ENCODE data around the gene CLIP4.

The CLIP4 gene

DNA sequence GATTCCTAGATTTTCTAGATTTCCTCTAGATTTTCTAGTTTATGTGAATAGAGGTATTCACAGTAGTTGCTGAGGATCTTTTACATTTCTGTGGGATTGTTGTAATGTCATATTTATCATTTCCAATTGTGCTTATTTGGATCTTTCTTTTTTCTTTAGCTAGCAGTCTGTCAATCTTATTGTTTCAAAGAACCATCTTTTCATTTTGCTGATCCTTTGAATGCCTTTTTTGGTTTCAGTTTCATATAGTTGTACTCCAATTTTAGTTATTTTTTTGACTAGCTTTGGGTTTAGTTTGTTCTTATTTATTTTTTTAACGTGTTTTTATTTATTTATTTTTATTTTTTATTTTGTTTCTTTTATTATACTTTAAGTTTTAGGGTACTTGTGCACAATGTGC, 24.5 kb downstream of the CLIP4 start:
- Histone ChIP-seq H3K9me3 (ENCODE audit: control insufficient read depth, low read length) (peaks cover 4% of the 10 kb centered on the region), H3K4me1 (ENCODE audit: control insufficient read depth, insufficient read depth, low read length, poor library complexity, severe bottlenecking) (no peaks in the 10 kb centered on the region), H3K36me3 (ENCODE audit: control insufficient read depth, insufficient read depth, low read length) (no peaks in the 10 kb centered on the region), H3K4me3 (ENCODE audit: extremely low read depth, insufficient read depth, low read length, poor library complexity, severe bottlenecking) (no peak overlapping the region), H3K27ac (ENCODE audit: low read depth, low read length, severe bottlenecking) (no peak overlapping the region)
- no CpG with 5 or more reads among the region's 1 CpG for WGBS, 2 experiments (ENCODE audit: insufficient coverage in 2 of 2)

DNA sequence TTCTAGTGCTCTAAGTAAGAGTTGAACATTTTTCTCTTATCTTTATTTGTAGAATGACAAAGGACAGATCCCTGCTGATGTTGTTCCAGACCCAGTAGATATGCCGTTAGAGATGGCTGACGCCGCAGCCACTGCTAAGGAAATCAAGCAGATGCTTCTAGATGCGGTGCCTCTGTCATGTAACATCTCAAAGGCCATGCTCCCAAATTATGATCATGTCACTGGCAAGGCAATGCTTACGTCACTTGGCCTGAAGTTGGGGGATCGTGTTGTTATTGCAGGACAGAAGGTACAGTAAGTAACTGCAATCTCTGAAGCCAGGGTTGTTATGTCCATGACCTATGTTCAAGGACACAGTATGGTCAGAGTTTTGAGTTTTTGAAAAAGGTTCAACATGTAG, 28.4 kb downstream of the CLIP4 start:
- peaks cover 4% of the 10 kb centered on the region for H3K9me3 ChIP-seq (ENCODE audit: control insufficient read depth, low read length)
- no peaks in the 10 kb centered on the region for H3K4me1 ChIP-seq (ENCODE audit: control insufficient read depth, insufficient read depth, low read length, poor library complexity, severe bottlenecking)
- no peaks in the 10 kb centered on the region for H3K36me3 ChIP-seq (ENCODE audit: control insufficient read depth, insufficient read depth, low read length)
- no peak overlapping the region for H3K4me3 ChIP-seq (ENCODE audit: extremely low read depth, insufficient read depth, low read length, poor library complexity, severe bottlenecking)
- H3K27ac ChIP-seq (ENCODE audit: low read depth, low read length, severe bottlenecking), result no peak overlapping the region
- WGBS, 2 experiments (ENCODE audit: insufficient coverage in 2 of 2), result 87 to 90% methylated on average over 5 to 6 of the region's 6 CpGs

DNA sequence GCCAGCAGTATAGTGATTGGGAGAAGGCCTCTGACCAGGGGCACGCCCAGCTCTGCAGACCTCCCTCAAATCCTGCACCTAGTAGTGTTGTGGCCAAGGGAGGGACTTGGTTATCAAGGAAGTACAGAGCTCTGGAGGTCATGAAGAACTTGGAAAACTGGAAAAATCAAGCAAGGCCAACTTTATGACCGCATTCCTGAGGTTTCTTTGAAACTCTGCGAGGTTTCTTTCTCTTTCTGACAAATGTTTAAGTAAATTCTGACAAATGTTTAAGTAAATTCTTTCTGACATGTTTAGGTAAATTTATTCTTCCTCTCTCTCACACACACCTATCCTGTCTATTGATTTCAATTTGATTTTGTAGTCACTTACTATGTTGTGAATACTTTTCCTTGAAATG, 31.0 kb downstream of the CLIP4 start:
- no peaks in the 10 kb centered on the region for H3K9me3 ChIP-seq (ENCODE audit: control insufficient read depth, low read length)
- H3K4me1 ChIP-seq (ENCODE audit: control insufficient read depth, insufficient read depth, low read length, poor library complexity, severe bottlenecking), result no peaks in the 10 kb centered on the region
- no peak overlapping the region for H3K4me3 ChIP-seq (ENCODE audit: extremely low read depth, insufficient read depth, low read length, poor library complexity, severe bottlenecking)
- H3K36me3 ChIP-seq (ENCODE audit: control insufficient read depth, insufficient read depth, low read length), result no peaks in the 10 kb centered on the region
- 100% methylated on average over 1 of the region's 3 CpGs; no CpG with 5 or more reads in 1 of the 2 experiments for WGBS, 2 experiments (ENCODE audit: insufficient coverage in 2 of 2)
- no peak overlapping the region for H3K27ac ChIP-seq (ENCODE audit: low read depth, low read length, severe bottlenecking)

DNA sequence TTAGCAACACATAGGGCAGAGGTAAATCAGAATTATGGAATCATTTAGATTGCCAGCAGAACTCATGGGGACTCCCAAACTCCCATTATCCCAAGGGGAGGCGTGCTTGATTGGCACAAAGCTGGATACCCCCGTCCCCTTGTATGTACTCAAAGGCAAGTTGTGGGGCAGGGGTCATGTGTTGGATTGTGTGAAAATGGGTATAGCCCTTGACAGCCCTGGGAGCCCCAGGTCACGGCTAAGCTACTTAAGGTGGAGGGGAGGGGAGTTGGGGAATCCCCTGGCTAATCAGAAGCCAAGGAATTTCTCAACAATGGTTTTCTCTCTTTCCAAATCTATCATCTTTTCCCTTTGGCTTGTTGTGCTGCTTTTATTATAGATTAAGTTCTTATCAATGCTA, 32.7 kb downstream of the CLIP4 start:
- WGBS, 2 experiments (ENCODE audit: insufficient coverage in 2 of 2), result 100% methylated on average over 1 of the region's 3 CpGs; no CpG with 5 or more reads in 1 of the 2 experiments
- H3K4me3 ChIP-seq (ENCODE audit: extremely low read depth, insufficient read depth, low read length, poor library complexity, severe bottlenecking), result no peak overlapping the region
- no peaks in the 10 kb centered on the region for H3K4me1 ChIP-seq (ENCODE audit: control insufficient read depth, insufficient read depth, low read length, poor library complexity, severe bottlenecking)
- H3K27ac ChIP-seq (ENCODE audit: low read depth, low read length, severe bottlenecking), result no peak overlapping the region
- no peaks in the 10 kb centered on the region for H3K36me3 ChIP-seq (ENCODE audit: control insufficient read depth, insufficient read depth, low read length)
- H3K9me3 ChIP-seq (ENCODE audit: control insufficient read depth, low read length), result no peaks in the 10 kb centered on the region

DNA sequence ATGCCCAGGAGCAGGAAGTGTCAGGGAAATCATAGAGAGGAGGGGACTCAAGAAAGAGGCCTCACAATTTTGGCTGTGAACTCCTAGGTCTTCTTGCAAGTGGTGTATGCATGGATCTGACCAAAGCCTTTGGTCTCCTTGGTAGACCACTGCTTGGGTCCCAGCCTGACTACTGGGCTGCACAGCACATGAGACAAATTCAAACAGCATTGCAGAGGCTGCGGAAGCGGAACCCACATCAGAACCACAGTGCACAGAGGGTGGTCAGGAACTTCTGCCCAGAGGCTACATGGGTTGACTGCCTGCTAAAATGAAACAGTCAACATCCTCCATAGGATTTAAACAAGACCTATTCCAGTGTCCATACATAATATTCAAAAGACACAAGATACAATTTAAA, 39.4 kb downstream of the CLIP4 start:
- 93% methylated on average over 2 of the region's 2 CpGs; no CpG with 5 or more reads in 1 of the 2 experiments for WGBS, 2 experiments (ENCODE audit: insufficient coverage in 2 of 2)
- H3K4me3 ChIP-seq (ENCODE audit: extremely low read depth, insufficient read depth, low read length, poor library complexity, severe bottlenecking), result no peak overlapping the region

DNA sequence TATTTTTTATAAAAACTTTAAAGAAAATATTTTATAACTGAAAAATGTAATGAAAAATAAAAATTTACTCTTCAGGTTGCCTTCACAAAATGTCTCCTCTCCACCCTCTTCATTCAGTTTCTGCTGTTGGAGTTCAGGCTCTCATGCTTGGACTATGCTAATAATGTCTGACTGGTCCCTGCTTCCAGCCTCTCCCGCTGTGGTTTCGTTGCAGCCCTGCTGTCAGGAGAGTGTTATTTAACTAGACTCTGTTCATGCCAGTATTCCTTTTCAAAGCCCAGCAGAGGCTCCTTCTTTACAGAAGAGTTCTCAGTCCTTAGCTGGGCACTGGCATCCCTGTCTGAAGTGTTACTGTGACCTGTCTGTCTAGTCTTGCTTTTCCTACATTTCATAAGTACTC, 40.4 kb downstream of the CLIP4 start:
- H3K4me1 ChIP-seq (ENCODE audit: control insufficient read depth, insufficient read depth, low read length, poor library complexity, severe bottlenecking), result no peaks in the 10 kb centered on the region
- WGBS, 2 experiments (ENCODE audit: insufficient coverage in 2 of 2), result 74% methylated on average over 2 of the region's 2 CpGs; no CpG with 5 or more reads in 1 of the 2 experiments
- no peaks in the 10 kb centered on the region for H3K9me3 ChIP-seq (ENCODE audit: control insufficient read depth, low read length)
- H3K36me3 ChIP-seq (ENCODE audit: control insufficient read depth, insufficient read depth, low read length), result no peaks in the 10 kb centered on the region
- H3K4me3 ChIP-seq (ENCODE audit: extremely low read depth, insufficient read depth, low read length, poor library complexity, severe bottlenecking), result no peak overlapping the region
- no peak overlapping the region for H3K27ac ChIP-seq (ENCODE audit: low read depth, low read length, severe bottlenecking)

More for the DNA sequence above, 39.4 kb downstream of the CLIP4 start:
- Histone ChIP-seq H3K27ac (ENCODE audit: low read depth, low read length, severe bottlenecking) (no peak overlapping the region), H3K9me3 (ENCODE audit: control insufficient read depth, low read length) (no peaks in the 10 kb centered on the region), H3K4me1 (ENCODE audit: control insufficient read depth, insufficient read depth, low read length, poor library complexity, severe bottlenecking) (no peaks in the 10 kb centered on the region), H3K36me3 (ENCODE audit: control insufficient read depth, insufficient read depth, low read length) (no peaks in the 10 kb centered on the region)

DNA sequence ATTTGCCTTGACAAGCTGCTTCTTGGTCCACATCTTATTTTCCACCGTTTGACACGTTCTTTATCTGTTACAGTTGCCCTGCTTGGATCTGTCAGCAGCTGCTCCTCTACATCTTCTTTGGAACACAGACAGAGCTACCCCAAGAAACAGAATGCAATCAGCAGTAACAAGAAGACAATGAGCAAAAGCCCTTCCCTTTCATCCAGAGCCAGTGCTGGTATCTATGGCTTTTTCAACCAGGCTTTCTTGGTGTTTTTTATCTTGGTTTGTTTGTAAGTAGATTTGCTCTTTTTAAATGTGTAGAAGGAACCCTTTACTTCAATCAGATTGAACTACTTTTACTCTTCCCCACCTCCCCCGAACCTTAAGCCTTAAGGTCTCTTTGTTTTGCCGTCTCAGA, 41.9 kb downstream of the CLIP4 start:
- Histone ChIP-seq H3K27ac (ENCODE audit: low read depth, low read length, severe bottlenecking) (no peak overlapping the region), H3K36me3 (ENCODE audit: control insufficient read depth, insufficient read depth, low read length) (no peaks in the 10 kb centered on the region), H3K4me3 (ENCODE audit: extremely low read depth, insufficient read depth, low read length, poor library complexity, severe bottlenecking) (no peak overlapping the region), H3K9me3 (ENCODE audit: control insufficient read depth, low read length) (no peaks in the 10 kb centered on the region), H3K4me1 (ENCODE audit: control insufficient read depth, insufficient read depth, low read length, poor library complexity, severe bottlenecking) (no peaks in the 10 kb centered on the region)
- WGBS, 2 experiments (ENCODE audit: insufficient coverage in 2 of 2), result 59 to 85% methylated on average over 2 to 4 of the region's 4 CpGs

DNA sequence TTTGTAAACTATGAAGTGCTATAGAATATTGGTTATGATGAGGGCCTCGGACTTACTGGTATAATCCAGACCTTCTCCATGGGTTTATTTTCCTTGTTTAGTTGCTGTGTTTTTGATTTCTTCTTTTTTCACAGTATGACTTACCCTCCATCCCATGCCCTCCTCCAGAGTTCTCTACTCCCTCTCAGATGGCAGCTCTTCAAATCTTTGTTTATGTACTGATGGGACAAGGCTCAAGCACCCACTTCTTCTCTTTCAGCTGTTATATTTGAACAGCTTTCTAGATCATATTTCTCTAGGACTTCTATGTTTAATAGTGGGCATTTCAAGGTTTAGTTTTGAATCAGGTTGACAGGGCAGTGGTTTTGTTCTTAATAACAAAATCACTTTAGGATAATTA, 43.9 kb downstream of the CLIP4 start:
- WGBS, 2 experiments (ENCODE audit: insufficient coverage in 2 of 2), result 100% methylated on average over 1 of the region's 1 CpG; no CpG with 5 or more reads in 1 of the 2 experiments
- no peaks in the 10 kb centered on the region for H3K9me3 ChIP-seq (ENCODE audit: control insufficient read depth, low read length)
- no peaks in the 10 kb centered on the region for H3K36me3 ChIP-seq (ENCODE audit: control insufficient read depth, insufficient read depth, low read length)
- no peaks in the 10 kb centered on the region for H3K4me1 ChIP-seq (ENCODE audit: control insufficient read depth, insufficient read depth, low read length, poor library complexity, severe bottlenecking)
- no peak overlapping the region for H3K4me3 ChIP-seq (ENCODE audit: extremely low read depth, insufficient read depth, low read length, poor library complexity, severe bottlenecking)
- H3K27ac ChIP-seq (ENCODE audit: low read depth, low read length, severe bottlenecking), result no peak overlapping the region

DNA sequence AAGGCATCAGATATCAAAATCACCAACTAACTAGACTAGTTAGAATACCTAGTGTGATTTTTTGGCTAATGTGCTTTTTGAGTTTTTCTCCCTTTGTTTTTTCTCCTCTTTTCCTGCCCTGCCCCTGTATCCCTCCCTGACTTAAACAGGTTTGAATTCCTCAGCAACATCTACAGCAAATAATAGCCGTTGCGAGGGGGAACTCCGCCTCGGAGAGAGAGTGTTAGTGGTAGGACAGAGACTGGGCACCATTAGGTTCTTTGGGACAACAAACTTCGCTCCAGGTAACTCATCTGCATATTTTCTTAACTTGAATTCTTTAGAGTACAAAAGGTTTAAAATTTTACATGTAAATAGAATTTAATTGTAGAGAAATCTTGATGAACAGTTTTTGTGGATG, 45.0 kb downstream of the CLIP4 start:
- no peaks in the 10 kb centered on the region for H3K36me3 ChIP-seq (ENCODE audit: control insufficient read depth, insufficient read depth, low read length)
- WGBS, 2 experiments (ENCODE audit: insufficient coverage in 2 of 2), result 82% methylated on average over 2 of the region's 5 CpGs; no CpG with 5 or more reads in 1 of the 2 experiments
- H3K4me3 ChIP-seq (ENCODE audit: extremely low read depth, insufficient read depth, low read length, poor library complexity, severe bottlenecking), result no peak overlapping the region
- H3K4me1 ChIP-seq (ENCODE audit: control insufficient read depth, insufficient read depth, low read length, poor library complexity, severe bottlenecking), result no peaks in the 10 kb centered on the region
- H3K9me3 ChIP-seq (ENCODE audit: control insufficient read depth, low read length), result no peaks in the 10 kb centered on the region
- no peak overlapping the region for H3K27ac ChIP-seq (ENCODE audit: low read depth, low read length, severe bottlenecking)

DNA sequence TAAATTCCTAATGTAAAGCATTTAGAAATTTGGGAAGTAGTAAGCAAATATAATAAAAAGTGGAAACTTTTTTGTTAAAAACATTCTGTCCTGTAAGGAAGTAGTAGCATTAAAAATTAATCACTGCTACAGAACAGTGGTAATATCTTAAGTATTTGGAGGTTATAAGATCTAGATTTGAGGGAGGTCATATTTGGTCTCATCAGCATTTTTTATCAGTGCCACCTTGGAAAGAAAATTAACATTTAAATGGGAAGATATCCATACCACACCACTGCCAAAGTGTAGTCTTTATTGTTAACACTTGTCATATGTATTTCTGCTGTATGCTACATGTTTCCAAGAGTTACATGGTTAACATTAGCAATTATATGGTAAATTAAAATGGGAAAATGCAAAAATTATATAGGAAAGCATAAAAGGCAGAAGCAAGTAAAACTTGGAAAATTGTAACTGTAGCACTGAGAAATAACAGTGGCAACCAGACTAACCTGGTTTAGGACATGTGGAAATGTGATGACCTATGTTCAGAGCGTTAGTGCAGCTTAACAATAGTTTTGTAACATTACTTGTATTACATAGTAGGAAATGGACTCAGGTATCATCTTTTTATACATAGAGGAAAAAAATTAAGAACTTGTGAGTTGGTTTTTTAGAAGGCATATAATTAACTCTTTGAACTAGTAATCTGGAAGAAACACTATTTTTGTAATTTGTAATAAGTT, 47.2 kb downstream of the CLIP4 start:
- Histone ChIP-seq H3K9me3 (ENCODE audit: control insufficient read depth, low read length) (no peaks in the 10 kb centered on the region), H3K36me3 (ENCODE audit: control insufficient read depth, insufficient read depth, low read length) (no peaks in the 10 kb centered on the region)

DNA sequence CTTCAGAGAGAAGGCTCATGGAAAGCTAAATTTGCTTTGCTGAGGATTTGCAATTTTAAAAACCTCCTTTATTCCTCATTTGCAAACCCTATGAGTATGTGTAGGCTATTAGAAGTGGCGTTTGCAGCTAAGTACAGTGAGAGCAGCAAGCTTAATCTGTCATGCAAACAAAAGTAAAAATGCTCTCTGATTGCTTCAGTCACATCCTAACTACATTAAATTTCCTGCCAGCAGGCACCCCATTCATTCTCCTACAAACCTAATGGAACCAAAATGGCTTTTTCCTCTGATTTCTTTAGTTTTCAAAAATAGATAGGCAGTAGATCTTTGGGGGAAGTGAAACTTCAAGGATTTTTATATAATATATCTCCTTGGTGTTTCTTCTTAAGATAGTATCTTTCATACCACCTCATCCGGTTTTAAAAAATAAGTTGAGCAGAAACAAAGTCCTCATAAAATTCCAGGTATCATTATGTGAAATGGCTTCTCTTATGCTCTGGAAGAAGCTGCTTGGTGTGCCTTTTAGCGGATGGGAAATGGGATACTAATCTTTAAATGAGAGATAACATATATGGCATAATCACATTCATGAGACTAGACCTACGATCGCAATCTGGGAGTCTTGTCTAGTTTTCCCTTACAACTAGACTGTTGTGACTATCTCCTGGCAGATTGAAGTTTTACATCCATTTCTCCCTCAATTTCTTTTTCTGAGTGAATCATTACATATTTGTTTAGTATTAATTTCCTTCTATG, 49.1 kb downstream of the CLIP4 start:
- H3K9me3 ChIP-seq (ENCODE audit: control insufficient read depth, low read length), result no peaks in the 10 kb centered on the region
- no peak overlapping the region for H3K27ac ChIP-seq (ENCODE audit: low read depth, low read length, severe bottlenecking)
- no peaks in the 10 kb centered on the region for H3K36me3 ChIP-seq (ENCODE audit: control insufficient read depth, insufficient read depth, low read length)
- H3K4me3 ChIP-seq (ENCODE audit: extremely low read depth, insufficient read depth, low read length, poor library complexity, severe bottlenecking), result no peak overlapping the region
- WGBS, 2 experiments (ENCODE audit: insufficient coverage in 2 of 2), result 100% methylated on average over 2 of the region's 5 CpGs; no CpG with 5 or more reads in 1 of the 2 experiments
- no peaks in the 10 kb centered on the region for H3K4me1 ChIP-seq (ENCODE audit: control insufficient read depth, insufficient read depth, low read length, poor library complexity, severe bottlenecking)

More for the DNA sequence above, 47.2 kb downstream of the CLIP4 start:
- Histone ChIP-seq H3K27ac (ENCODE audit: low read depth, low read length, severe bottlenecking) (no peak overlapping the region), H3K4me3 (ENCODE audit: extremely low read depth, insufficient read depth, low read length, poor library complexity, severe bottlenecking) (no peak overlapping the region), H3K4me1 (ENCODE audit: control insufficient read depth, insufficient read depth, low read length, poor library complexity, severe bottlenecking) (no peaks in the 10 kb centered on the region)
- no CpG with 5 or more reads among the region's 1 CpG for WGBS, 2 experiments (ENCODE audit: insufficient coverage in 2 of 2)
